Measurements from ENCODE around the gene PIK3R5. TPM values are rescaled to one million over a fixed set of nuclear protein-coding genes. Genes with fewer than 3 reads are reported as not detected.

The PIK3R5 gene
- total RNA-seq, 1 experiment from 2014 or later, result not detected

DNA sequence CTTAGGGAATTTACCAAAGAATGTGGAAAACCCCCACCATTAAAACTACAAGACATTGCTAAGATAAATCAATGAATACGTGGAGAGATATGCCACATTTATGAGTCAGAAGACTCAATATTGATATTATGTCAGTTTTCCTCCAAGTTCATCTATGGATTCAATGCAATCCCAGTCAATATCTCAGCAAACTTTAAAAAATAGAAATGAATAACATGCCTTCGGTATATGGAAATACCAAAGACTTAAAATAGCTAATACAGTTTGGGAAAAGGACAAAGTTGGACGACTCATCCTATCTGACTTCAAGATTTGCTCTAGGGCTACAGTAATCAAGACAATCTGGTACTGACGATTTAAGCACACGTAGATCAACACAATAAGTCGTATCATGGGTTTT is 31.2 kb downstream of the PIK3R5 start:
- TF ChIP-seq, protein P1, sequence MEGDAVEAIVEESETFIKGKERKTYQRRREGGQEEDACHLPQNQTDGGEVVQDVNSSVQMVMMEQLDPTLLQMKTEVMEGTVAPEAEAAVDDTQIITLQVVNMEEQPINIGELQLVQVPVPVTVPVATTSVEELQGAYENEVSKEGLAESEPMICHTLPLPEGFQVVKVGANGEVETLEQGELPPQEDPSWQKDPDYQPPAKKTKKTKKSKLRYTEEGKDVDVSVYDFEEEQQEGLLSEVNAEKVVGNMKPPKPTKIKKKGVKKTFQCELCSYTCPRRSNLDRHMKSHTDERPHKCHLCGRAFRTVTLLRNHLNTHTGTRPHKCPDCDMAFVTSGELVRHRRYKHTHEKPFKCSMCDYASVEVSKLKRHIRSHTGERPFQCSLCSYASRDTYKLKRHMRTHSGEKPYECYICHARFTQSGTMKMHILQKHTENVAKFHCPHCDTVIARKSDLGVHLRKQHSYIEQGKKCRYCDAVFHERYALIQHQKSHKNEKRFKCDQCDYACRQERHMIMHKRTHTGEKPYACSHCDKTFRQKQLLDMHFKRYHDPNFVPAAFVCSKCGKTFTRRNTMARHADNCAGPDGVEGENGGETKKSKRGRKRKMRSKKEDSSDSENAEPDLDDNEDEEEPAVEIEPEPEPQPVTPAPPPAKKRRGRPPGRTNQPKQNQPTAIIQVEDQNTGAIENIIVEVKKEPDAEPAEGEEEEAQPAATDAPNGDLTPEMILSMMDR (IDR thresholded peaks at IDR 0.05; ENCODE audit: unreplicated experiment), result no peak
- H3K4me3 Mint-ChIP-seq (ENCODE audit: low read depth, unreplicated experiment), result no peak overlapping the region
- no peaks in the 10 kb centered on the region for H3K4me1 Mint-ChIP-seq (ENCODE audit: low read depth, unreplicated experiment)
- no peak for DNase-seq
- peaks cover 29% of the 10 kb centered on the region for H3K27me3 Mint-ChIP-seq (ENCODE audit: unreplicated experiment)
- no peak overlapping the region for H3K27ac Mint-ChIP-seq (ENCODE audit: unreplicated experiment)
- CTCF ChIA-PET, result no interaction called here
- no TSS peak for BruUV-seq (replicated peaks)
- H3K9me3 Mint-ChIP-seq (ENCODE audit: low read depth, unreplicated experiment), result no peaks in the 10 kb centered on the region
- no peaks in the 10 kb centered on the region for H3K36me3 Mint-ChIP-seq (ENCODE audit: insufficient read depth, unreplicated experiment)
- intact Hi-C loops (cut with micrococcal nuclease; ENCODE audit: unreplicated experiment), result no loop called here

DNA sequence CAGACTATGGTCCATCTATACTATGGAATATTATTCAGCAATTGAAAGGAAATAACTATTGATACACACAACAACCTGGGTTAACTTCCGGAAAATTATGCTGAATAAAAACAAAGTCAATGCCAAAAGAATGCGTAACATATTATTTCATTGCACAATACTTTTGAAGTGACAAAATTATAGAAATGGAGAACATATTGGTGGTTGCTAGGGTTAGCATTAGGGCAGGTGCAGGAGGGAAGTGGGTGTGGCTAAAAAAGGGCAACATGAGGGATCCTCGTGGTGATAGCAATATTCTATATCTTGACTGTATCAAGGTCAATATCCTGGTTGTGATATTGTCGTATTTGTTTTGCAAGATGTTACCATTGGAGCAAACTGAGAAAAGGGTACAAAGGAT is 34.9 kb downstream of the PIK3R5 start:
- H3K9me3 Mint-ChIP-seq (ENCODE audit: low read depth, unreplicated experiment), result no peaks in the 10 kb centered on the region
- TF ChIP-seq, protein P1 (IDR thresholded peaks at IDR 0.05; ENCODE audit: unreplicated experiment), result no peak
- BruUV-seq (replicated peaks), result no TSS peak
- DNase-seq, result no peak
- no peaks in the 10 kb centered on the region for H3K36me3 Mint-ChIP-seq (ENCODE audit: insufficient read depth, unreplicated experiment)
- H3K27ac Mint-ChIP-seq (ENCODE audit: unreplicated experiment), result no peak overlapping the region
- peaks cover 13% of the 10 kb centered on the region for H3K27me3 Mint-ChIP-seq (ENCODE audit: unreplicated experiment)
- CTCF ChIA-PET, result no interaction called here
- H3K4me3 Mint-ChIP-seq (ENCODE audit: low read depth, unreplicated experiment), result no peak overlapping the region
- no peaks in the 10 kb centered on the region for H3K4me1 Mint-ChIP-seq (ENCODE audit: low read depth, unreplicated experiment)
- intact Hi-C loops (cut with micrococcal nuclease; ENCODE audit: unreplicated experiment), result no loop called here

DNA sequence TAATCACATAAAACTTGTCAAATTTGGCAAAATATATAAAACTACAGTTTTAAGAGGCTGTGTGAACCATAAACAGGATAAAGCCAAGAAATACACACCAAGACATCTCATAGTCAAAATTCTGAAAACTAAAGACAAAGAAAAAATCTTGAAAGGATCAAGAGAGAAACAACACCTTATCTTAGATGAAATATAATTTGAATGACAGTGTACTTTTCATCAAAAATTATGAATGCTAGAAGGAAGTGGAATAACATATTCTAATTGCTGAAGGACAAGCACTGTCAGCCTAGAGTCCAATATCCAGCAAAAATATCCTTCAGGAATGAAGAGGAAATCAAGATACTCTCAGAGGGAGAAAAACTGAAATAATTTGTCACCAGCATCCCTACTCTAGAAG is 37.2 kb downstream of the PIK3R5 start:
- Mint-ChIP-seq H3K27ac (ENCODE audit: unreplicated experiment) (no peak overlapping the region), H3K9me3 (ENCODE audit: low read depth, unreplicated experiment) (no peaks in the 10 kb centered on the region), H3K4me1 (ENCODE audit: low read depth, unreplicated experiment) (no peaks in the 10 kb centered on the region), H3K36me3 (ENCODE audit: insufficient read depth, unreplicated experiment) (no peaks in the 10 kb centered on the region), H3K4me3 (ENCODE audit: low read depth, unreplicated experiment) (no peak overlapping the region), H3K27me3 (ENCODE audit: unreplicated experiment) (peaks cover 13% of the 10 kb centered on the region)
- intact Hi-C loops (cut with micrococcal nuclease; ENCODE audit: unreplicated experiment), result no loop called here
- CTCF ChIA-PET, result no interaction called here
- TF ChIP-seq, protein P1 (IDR thresholded peaks at IDR 0.05; ENCODE audit: unreplicated experiment), result no peak
- no TSS peak for BruUV-seq (replicated peaks)
- no peak for DNase-seq

DNA sequence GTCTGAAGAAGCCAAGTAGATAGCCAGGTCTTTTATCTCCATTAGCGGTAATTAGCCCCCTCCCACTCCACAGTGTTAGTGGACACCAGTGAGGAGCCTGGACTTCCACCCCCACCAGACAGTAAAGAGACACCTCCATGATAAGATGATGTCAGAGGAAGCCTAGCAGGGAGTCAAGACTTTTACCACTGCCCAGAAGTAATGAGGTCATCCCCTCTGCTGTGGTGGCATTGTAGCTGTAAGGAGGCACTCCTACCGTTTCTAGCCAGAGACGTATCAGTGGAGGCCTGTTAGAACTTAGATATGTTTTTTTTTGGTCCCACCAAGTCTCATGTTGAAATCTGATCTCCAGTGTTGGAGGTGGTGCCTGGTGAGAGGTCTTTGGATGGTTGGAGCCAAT is 38.1 kb downstream of the PIK3R5 start:
- CTCF ChIA-PET, result no interaction called here
- BruUV-seq (replicated peaks), result no TSS peak
- TF ChIP-seq, protein P1 (IDR thresholded peaks at IDR 0.05; ENCODE audit: unreplicated experiment), result no peak
- Mint-ChIP-seq H3K36me3 (ENCODE audit: insufficient read depth, unreplicated experiment) (no peaks in the 10 kb centered on the region), H3K27ac (ENCODE audit: unreplicated experiment) (no peak overlapping the region), H3K27me3 (ENCODE audit: unreplicated experiment) (peaks cover 21% of the 10 kb centered on the region), H3K4me3 (ENCODE audit: low read depth, unreplicated experiment) (no peak overlapping the region), H3K4me1 (ENCODE audit: low read depth, unreplicated experiment) (no peaks in the 10 kb centered on the region), H3K9me3 (ENCODE audit: low read depth, unreplicated experiment) (no peaks in the 10 kb centered on the region)
- intact Hi-C loops (cut with micrococcal nuclease; ENCODE audit: unreplicated experiment), result no loop called here
- DNase-seq, result no peak

DNA sequence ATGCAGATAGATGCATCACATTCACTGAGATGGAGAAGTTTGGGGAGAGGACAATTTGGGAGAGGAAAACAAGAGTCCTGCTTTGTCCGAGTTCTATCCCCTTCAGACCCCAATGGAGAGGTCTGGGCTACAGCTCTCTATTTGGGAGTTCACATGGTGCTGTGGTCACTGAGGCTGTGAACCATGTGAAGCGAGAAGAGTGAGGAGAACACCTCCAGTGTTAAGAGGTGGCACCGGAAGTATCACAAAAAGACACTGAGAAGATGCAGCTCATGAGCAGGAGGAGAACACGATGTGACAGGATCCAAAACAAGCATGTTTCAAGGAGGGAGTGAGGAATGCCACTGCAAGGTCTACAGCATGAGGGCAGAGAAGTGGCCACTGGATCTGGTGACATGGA is 39.7 kb downstream of the PIK3R5 start:
- Mint-ChIP-seq H3K27ac (ENCODE audit: unreplicated experiment) (no peak overlapping the region), H3K36me3 (ENCODE audit: insufficient read depth, unreplicated experiment) (no peaks in the 10 kb centered on the region), H3K4me3 (ENCODE audit: low read depth, unreplicated experiment) (no peak overlapping the region), H3K4me1 (ENCODE audit: low read depth, unreplicated experiment) (no peaks in the 10 kb centered on the region), H3K9me3 (ENCODE audit: low read depth, unreplicated experiment) (no peaks in the 10 kb centered on the region), H3K27me3 (ENCODE audit: unreplicated experiment) (peaks cover 12% of the 10 kb centered on the region)
- TF ChIP-seq, protein P1 (IDR thresholded peaks at IDR 0.05; ENCODE audit: unreplicated experiment), result no peak
- no peak for DNase-seq
- no TSS peak for BruUV-seq (replicated peaks)
- CTCF ChIA-PET, result no interaction called here
- intact Hi-C loops (cut with micrococcal nuclease; ENCODE audit: unreplicated experiment), result no loop called here

Measured in Calu3 (cell line).